ENCODE measurements around the gene MEPE. TPM values are rescaled to one million over a fixed set of nuclear protein-coding genes. Genes with fewer than 3 reads are reported as not detected.

The MEPE gene
- total and polyA plus RNA-seq, 2 experiments from 2014 or later: not detected

GRCh38 chr4:87805971-87806370, 26.8 kb upstream of the MEPE start:
- 30 to 34% methylated on average over 2 of the region's 2 CpGs for WGBS, 2 experiments (ENCODE audit: low coverage in 1 of 2, low lambda C conversion rate in 2 of 2, missing lambda C conversion rate in 2 of 2)
- no peaks in the 10 kb centered on the region for H4K20me1 ChIP-seq (ENCODE audit: insufficient read depth)
- H3K36me3 ChIP-seq (ENCODE audit: low read depth): no peaks in the 10 kb centered on the region
- H3F3A ChIP-seq (ENCODE audit: insufficient read depth): peaks cover 19% of the 10 kb centered on the region
- no peaks in the 10 kb centered on the region for H3K79me2 ChIP-seq (ENCODE audit: insufficient read depth)
- TF ChIP-seq EZH2phosphoT487 (IDR thresholded peaks at IDR 0.05; ENCODE audit: insufficient read depth, low read depth): no peak
- TF ChIP-seq EZH2 (IDR thresholded peaks at IDR 0.05; ENCODE audit: insufficient read depth, poor library complexity, severe bottlenecking): no peak
- peak overlapping the region; percentile 67 for H3K27ac ChIP-seq
- no peaks in the 10 kb centered on the region for H3K9me3 ChIP-seq (ENCODE audit: low read depth)
- H3K4me3 ChIP-seq: 0 out of 2 replicates have a peak overlapping the region, but pooled peaks have one; percentile 28
- no peaks in the 10 kb centered on the region for H3K9me2 ChIP-seq (ENCODE audit: insufficient read depth)
- H3K9ac ChIP-seq: peak overlapping the region; percentile 24; the same call in 1 of the 2 replicates
- peak; percentile 55 for DNase-seq
- no peaks in the 10 kb centered on the region for H3K27me3 ChIP-seq (replicated peaks; ENCODE audit: insufficient read depth)
- H2AFZ ChIP-seq: peak overlapping the region; percentile 32; the same call in 1 of the 2 replicates
- in situ Hi-C loops (cut with MboI): no loop called here
- H3K4me2 ChIP-seq (ENCODE audit: unreplicated experiment): peak overlapping the region; percentile 63
- H3K4me1 ChIP-seq (ENCODE audit: insufficient read depth): peaks cover 28% of the 10 kb centered on the region

GRCh38 chr4:87806520-87806919, 26.2 kb upstream of the MEPE start:
- in situ Hi-C loops (cut with MboI): no loop called here
- Histone ChIP-seq H3K27me3 (replicated peaks; ENCODE audit: insufficient read depth) (no peaks in the 10 kb centered on the region), H3K9ac (peak overlapping the region; percentile 24; the same call in 1 of the 2 replicates), H3K4me3 (0 out of 2 replicates have a peak overlapping the region, but pooled peaks have one; percentile 28), H3K4me2 (ENCODE audit: unreplicated experiment) (peak overlapping the region; percentile 63), H3K27ac (peak overlapping the region; percentile 67), H3K4me1 (ENCODE audit: insufficient read depth) (peaks cover 28% of the 10 kb centered on the region), H3K9me3 (ENCODE audit: low read depth) (no peaks in the 10 kb centered on the region), H3F3A (ENCODE audit: insufficient read depth) (peaks cover 19% of the 10 kb centered on the region), H3K9me2 (ENCODE audit: insufficient read depth) (no peaks in the 10 kb centered on the region), H3K36me3 (ENCODE audit: low read depth) (no peaks in the 10 kb centered on the region), H2AFZ (peak overlapping the region; percentile 32; the same call in 1 of the 2 replicates), H4K20me1 (ENCODE audit: insufficient read depth) (no peaks in the 10 kb centered on the region), H3K79me2 (ENCODE audit: insufficient read depth) (no peaks in the 10 kb centered on the region)
- DNase-seq: peak; percentile 69
- 50 to 52% methylated on average over 3 of the region's 3 CpGs for WGBS, 2 experiments (ENCODE audit: low coverage in 1 of 2, low lambda C conversion rate in 2 of 2, missing lambda C conversion rate in 2 of 2)
- TF ChIP-seq EZH2 (IDR thresholded peaks at IDR 0.05; ENCODE audit: insufficient read depth, poor library complexity, severe bottlenecking) (no peak), EZH2phosphoT487 (IDR thresholded peaks at IDR 0.05; ENCODE audit: insufficient read depth, low read depth) (no peak)

- Histone ChIP-seq H3K79me2 (ENCODE audit: insufficient read depth) (no peaks in the 10 kb centered on the region), H2AFZ (0 out of 2 replicates have a peak overlapping the region, but pooled peaks have one; percentile 18), H3K9me2 (ENCODE audit: insufficient read depth) (no peaks in the 10 kb centered on the region), H3K27ac (peak overlapping the region; percentile 67; the same call in 1 of the 2 replicates), H4K20me1 (ENCODE audit: insufficient read depth) (no peaks in the 10 kb centered on the region), H3F3A (ENCODE audit: insufficient read depth) (peaks cover 19% of the 10 kb centered on the region), H3K4me2 (ENCODE audit: unreplicated experiment) (no peak overlapping the region), H3K4me3 (no peak overlapping the region), H3K9ac (no peak overlapping the region), H3K4me1 (ENCODE audit: insufficient read depth) (peaks cover 33% of the 10 kb centered on the region), H3K36me3 (ENCODE audit: low read depth) (no peaks in the 10 kb centered on the region), H3K27me3 (replicated peaks; ENCODE audit: insufficient read depth) (no peaks in the 10 kb centered on the region), H3K9me3 (ENCODE audit: low read depth) (no peaks in the 10 kb centered on the region)
- in situ Hi-C loops (cut with MboI): no loop called here
- WGBS, 2 experiments (ENCODE audit: low coverage in 1 of 2, low lambda C conversion rate in 2 of 2, missing lambda C conversion rate in 2 of 2): 61 to 65% methylated on average over 3 of the region's 3 CpGs
- DNase-seq: peak; percentile 32
- no peak for TF ChIP-seq EZH2 (IDR thresholded peaks at IDR 0.05; ENCODE audit: insufficient read depth, poor library complexity, severe bottlenecking)
- TF ChIP-seq EZH2phosphoT487 (IDR thresholded peaks at IDR 0.05; ENCODE audit: insufficient read depth, low read depth): no peak
These were observed 25.4 kb upstream of the MEPE start for GRCh38 chr4:87807402-87807801.

GRCh38 chr4:87811977-87812376, 20.8 kb upstream of the MEPE start:
- in situ Hi-C loops (cut with MboI): no loop called here
- DNase-seq: no peak
- Histone ChIP-seq H3K36me3 (ENCODE audit: low read depth) (no peaks in the 10 kb centered on the region), H3F3A (ENCODE audit: insufficient read depth) (peaks cover 4% of the 10 kb centered on the region; the same call in 1 of the 2 replicates), H4K20me1 (ENCODE audit: insufficient read depth) (no peaks in the 10 kb centered on the region), H3K4me3 (no peak overlapping the region), H3K27me3 (replicated peaks; ENCODE audit: insufficient read depth) (no peaks in the 10 kb centered on the region), H3K27ac (no peak overlapping the region), H3K9me2 (ENCODE audit: insufficient read depth) (no peaks in the 10 kb centered on the region), H3K4me2 (ENCODE audit: unreplicated experiment) (no peak overlapping the region), H2AFZ (no peak overlapping the region), H3K4me1 (ENCODE audit: insufficient read depth) (peaks cover 12% of the 10 kb centered on the region; the same call in 1 of the 2 replicates), H3K9ac (no peak overlapping the region), H3K79me2 (ENCODE audit: insufficient read depth) (no peaks in the 10 kb centered on the region), H3K9me3 (ENCODE audit: low read depth) (no peaks in the 10 kb centered on the region)
- WGBS, 2 experiments (ENCODE audit: low coverage in 1 of 2, low lambda C conversion rate in 2 of 2, missing lambda C conversion rate in 2 of 2): 61 to 72% methylated on average over 2 of the region's 2 CpGs
- no peak for TF ChIP-seq EZH2 (IDR thresholded peaks at IDR 0.05; ENCODE audit: insufficient read depth, poor library complexity, severe bottlenecking)
- TF ChIP-seq EZH2phosphoT487 (IDR thresholded peaks at IDR 0.05; ENCODE audit: insufficient read depth, low read depth): no peak

Measured in GM23248 (cell line).